ENCODE results near the gene NKX1-2.

NKX1-2 gene

DNA sequence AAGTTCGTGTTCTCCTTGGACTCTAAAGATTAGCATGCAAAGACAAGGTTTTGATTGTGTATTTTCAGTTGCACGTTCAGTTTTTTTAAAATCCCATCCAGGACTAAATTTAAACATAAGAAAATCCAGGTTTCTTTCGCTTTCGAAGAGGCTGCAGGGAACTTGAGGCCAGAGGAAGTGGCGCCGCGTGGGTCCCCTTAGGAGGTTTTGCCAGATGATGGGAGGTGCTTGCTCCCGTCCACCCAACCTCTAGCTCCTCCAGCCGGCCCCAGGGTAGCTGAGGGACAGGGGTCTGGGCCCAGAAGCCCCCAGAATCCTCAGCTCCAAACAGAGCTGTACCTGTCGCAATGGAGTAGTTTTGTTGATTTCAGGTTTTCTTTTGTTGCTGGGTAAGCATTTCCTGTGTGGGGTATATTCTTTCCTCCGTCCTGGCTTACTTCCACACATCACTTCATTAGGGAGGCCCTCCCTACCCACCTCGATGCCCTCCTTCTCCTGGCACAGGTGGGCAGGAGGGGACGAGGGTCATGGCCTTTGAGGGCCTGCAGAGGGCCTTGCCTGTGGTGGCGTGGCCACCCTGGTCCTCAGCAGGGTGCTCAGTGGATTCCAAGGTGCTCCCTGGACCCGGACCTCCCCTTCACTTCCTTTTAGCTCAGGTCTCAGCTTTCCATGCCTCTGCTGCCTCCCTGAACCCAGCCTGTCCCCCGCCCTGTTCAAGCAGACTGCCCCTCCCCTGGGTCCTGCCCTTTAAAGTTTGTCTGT lies 44.4 kb upstream of the NKX1-2 start:
- no peak overlapping the region for H3K27ac ChIP-seq
- no peak for TF ChIP-seq CTCF (IDR thresholded peaks at IDR 0.05)
- no peak for TF ChIP-seq ZFX (IDR thresholded peaks at IDR 0.05; ENCODE audit: borderline replicate concordance)

DNA sequence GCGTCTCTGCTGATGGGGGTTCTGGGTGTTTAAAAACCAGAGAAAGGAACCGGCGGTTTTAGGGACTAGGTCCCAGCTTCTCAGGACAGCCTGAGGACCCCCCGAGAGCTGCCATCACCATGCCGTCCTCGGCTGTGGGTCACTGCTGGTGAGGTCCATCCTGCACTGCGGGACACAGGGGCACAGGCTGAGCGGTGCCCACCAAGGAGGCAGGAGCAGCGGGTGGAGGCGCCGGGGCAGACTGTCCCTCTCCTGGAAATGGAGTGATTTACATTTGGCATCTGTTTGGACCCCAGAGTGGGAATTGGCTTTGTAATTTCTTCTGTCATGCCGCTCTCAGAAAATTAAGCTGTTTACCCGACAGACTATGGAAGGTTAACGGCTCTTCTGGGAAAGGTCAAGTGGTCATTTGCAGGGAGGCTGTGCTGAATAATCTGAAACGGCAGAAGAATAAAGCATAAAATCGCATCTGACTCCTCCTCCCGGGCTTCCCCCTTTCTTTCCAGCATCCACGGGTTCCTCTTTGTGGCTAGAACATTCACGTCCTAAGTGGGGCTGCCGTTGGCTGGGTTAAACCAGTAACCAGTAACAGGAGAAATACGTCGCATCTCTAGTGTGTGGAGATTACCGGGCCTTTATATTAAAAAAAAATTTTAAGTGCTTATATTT lies 43.5 kb upstream of the NKX1-2 start:
- TF ChIP-seq CTCF (IDR thresholded peaks at IDR 0.05) (no peak), ZFX (IDR thresholded peaks at IDR 0.05; ENCODE audit: borderline replicate concordance) (no peak)
- H3K27ac ChIP-seq: no peak overlapping the region

DNA sequence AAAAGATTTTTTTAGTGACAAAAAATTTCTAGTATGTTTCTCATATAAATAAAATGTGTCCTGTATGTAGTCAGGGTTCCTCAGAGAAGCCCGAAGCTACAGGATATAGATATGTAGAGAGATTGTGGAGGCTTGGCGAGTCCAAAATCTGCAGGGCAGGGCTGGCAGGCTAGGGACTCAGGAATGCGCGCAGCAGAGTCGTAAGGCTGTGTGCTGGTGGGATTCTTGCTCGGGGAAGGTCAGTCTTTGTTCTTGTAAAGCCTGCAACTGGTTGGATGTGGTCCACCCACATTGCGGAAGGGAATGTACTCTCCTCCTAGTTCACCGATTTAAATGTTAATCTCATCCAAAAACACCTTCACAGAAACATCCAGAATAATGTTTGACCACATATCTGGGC lies 42.4 kb upstream of the NKX1-2 start:
- TF ChIP-seq ZFX (IDR thresholded peaks at IDR 0.05; ENCODE audit: borderline replicate concordance) (no peak), CTCF (IDR thresholded peaks at IDR 0.05) (no peak)

DNA sequence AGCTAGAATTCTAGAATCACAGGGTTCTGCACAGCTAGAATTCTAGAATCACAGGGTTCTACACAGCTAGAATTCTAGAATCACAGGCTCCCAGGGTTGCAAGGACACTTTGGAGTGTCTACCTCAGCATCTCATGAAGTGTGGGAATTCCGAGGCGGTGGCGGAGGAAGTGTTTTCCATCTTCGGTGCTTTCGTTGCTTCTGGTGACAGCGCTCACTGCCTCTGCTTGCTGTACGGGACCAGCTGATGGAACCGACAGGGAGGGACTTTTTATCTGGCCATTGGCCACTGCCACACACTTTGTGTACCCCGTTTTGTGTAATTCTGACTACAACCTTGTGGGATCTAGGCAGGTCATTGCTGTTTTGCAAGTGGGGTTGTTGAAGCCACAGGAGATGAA lies 41.3 kb upstream of the NKX1-2 start:
- TF ChIP-seq CTCF (IDR thresholded peaks at IDR 0.05) (no peak), ZFX (IDR thresholded peaks at IDR 0.05; ENCODE audit: borderline replicate concordance) (no peak)
- H3K27ac ChIP-seq: no peak overlapping the region

More for the DNA sequence above, 42.4 kb upstream of the NKX1-2 start:
- H3K27ac ChIP-seq: no peak overlapping the region

- H3K27ac ChIP-seq: no peak overlapping the region
- TF ChIP-seq CTCF (IDR thresholded peaks at IDR 0.05): no peak
- no peak for TF ChIP-seq ZFX (IDR thresholded peaks at IDR 0.05; ENCODE audit: borderline replicate concordance)
Observed at GRCh38 chr10:124486635-124487034, 36.8 kb upstream of the NKX1-2 start.

DNA sequence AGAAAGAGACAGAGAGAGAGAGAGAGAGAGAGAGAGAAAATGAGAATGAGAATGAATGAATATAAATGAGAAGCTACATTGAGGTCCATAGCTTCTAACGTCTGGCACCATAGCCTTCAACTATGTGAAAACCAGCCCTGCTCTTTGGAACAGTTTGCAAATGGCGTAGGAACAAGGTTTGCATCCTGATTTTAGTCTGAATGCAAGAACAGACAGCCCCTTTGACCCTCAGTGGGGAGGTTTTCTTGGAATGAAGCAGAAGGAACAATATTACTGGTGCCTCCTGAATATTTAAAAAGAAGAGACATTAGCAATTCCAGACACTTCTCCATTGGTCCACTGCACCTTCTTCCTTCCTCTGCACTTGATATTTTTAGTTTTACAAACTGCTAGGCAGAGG lies 34.8 kb upstream of the NKX1-2 start:
- TF ChIP-seq ZFX (IDR thresholded peaks at IDR 0.05; ENCODE audit: borderline replicate concordance): no peak
- TF ChIP-seq CTCF (IDR thresholded peaks at IDR 0.05): no peak
- H3K27ac ChIP-seq: no peak overlapping the region

GRCh38 chr10:124484031-124484430 lies 34.2 kb upstream of the NKX1-2 start:
- H3K27ac ChIP-seq: no peak overlapping the region
- TF ChIP-seq CTCF (IDR thresholded peaks at IDR 0.05) (no peak), ZFX (IDR thresholded peaks at IDR 0.05; ENCODE audit: borderline replicate concordance) (no peak)
